ENCODE results near the gene FOXA3.

The FOXA3 gene

DNA sequence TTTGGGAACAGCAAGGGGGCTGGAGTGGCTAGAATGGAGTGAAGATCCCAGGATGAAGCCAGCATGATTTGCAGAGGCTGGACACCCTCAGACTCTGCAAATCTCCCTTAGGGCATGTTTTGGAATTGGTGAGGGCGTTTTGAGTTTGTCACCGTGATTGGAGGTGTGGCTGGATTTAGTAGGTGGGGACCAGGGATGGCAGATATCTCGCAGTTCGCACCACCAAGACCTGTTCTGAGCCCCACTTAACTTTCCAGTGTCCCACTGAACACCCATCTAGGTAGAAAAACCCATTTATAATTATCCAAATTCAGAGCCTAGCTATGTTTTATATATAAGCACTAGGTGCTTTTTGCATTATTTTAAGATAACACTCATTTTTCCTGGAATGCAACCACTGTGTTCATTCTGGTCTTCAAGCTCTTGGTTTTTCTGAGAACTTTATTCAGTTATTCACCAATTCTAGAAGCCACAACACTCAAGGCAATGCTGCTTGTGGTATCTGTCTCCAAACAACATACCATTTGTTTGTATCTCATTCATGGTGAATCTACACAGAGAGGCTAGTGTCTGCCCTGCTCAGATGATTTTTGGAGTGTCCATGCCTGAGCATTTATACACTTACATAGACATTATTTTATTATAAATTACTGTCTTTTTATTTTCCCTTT is 53.4 kb downstream of the FOXA3 start:
- Histone ChIP-seq H3K4me3 (ENCODE audit: insufficient read length, low read depth) (no peak overlapping the region), H3K4me1 (ENCODE audit: insufficient read depth, insufficient read length) (no peaks in the 10 kb centered on the region), H3K9ac (ENCODE audit: insufficient read length, low read depth) (no peak overlapping the region), H3K9me3 (ENCODE audit: insufficient read depth, low read length) (no peaks in the 10 kb centered on the region), H3K36me3 (ENCODE audit: insufficient read depth, insufficient read length, low read length) (no peaks in the 10 kb centered on the region), H3K27me3 (ENCODE audit: insufficient read depth, insufficient read length) (no peaks in the 10 kb centered on the region)
- DNase-seq (ENCODE audit: low read depth, low spot score), result no peak
- no peak for TF ChIP-seq YY1 (IDR thresholded peaks at IDR 0.05; ENCODE audit: insufficient read depth, insufficient read length)
- no peak for TF ChIP-seq SUZ12 (IDR thresholded peaks at IDR 0.05; ENCODE audit: extremely low read depth, insufficient read depth, insufficient read length)
- no peak for TF ChIP-seq ZNF274 (IDR thresholded peaks at IDR 0.05; ENCODE audit: low read depth, low read length)

DNA sequence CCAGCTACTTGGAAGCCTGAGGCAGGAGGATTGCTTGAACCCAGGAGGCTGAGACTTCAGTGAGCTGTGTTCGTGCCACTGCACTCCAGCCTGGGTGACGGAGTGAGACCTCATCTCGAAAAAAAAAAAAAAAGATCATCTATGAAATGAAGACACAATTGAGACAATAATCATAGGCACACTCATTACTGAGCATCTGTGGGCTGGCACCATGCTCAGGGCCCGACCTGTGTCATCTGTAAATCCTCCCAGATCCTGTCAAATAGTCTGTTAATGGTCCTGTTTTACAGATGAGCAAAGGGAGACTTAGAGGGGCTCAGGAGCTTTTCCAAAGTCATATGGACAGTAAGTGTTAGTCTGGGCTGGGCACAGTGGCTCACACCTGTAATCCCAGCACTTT is 54.6 kb downstream of the FOXA3 start:
- TF ChIP-seq SUZ12 (IDR thresholded peaks at IDR 0.05; ENCODE audit: extremely low read depth, insufficient read depth, insufficient read length) (no peak), ZNF274 (IDR thresholded peaks at IDR 0.05; ENCODE audit: low read depth, low read length) (no peak), YY1 (IDR thresholded peaks at IDR 0.05; ENCODE audit: insufficient read depth, insufficient read length) (no peak)
- DNase-seq (ENCODE audit: low read depth, low spot score), result no peak
- Histone ChIP-seq H3K9ac (ENCODE audit: insufficient read length, low read depth) (no peak overlapping the region), H3K27me3 (ENCODE audit: insufficient read depth, insufficient read length) (no peaks in the 10 kb centered on the region), H3K36me3 (ENCODE audit: insufficient read depth, insufficient read length, low read length) (no peaks in the 10 kb centered on the region), H3K9me3 (ENCODE audit: insufficient read depth, low read length) (no peaks in the 10 kb centered on the region), H3K4me3 (ENCODE audit: insufficient read length, low read depth) (no peak overlapping the region), H3K4me1 (ENCODE audit: insufficient read depth, insufficient read length) (no peaks in the 10 kb centered on the region)

DNA sequence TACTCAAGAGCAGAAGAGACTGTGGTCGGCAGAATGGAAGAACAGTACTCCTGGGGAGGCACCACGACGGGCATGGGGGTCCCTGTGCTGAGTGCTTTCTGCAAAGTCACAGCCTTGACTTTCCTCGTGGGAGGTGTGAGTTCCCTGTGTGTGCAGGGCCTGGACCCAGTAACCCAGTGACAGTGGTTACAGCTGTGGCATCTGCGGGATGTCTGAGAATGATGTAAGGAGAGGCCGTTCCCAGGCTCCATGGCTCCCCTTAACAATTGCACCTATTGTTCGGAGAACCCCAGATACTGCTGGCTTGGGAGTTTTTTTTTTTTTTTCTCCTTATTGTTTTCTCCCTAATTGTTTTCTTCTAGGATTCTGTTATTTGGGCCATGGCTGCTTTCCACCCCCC is 55.6 kb downstream of the FOXA3 start:
- no peaks in the 10 kb centered on the region for H3K27me3 ChIP-seq (ENCODE audit: insufficient read depth, insufficient read length)
- TF ChIP-seq YY1 (IDR thresholded peaks at IDR 0.05; ENCODE audit: insufficient read depth, insufficient read length), result no peak
- TF ChIP-seq SUZ12 (IDR thresholded peaks at IDR 0.05; ENCODE audit: extremely low read depth, insufficient read depth, insufficient read length), result no peak
- no peak for TF ChIP-seq ZNF274 (IDR thresholded peaks at IDR 0.05; ENCODE audit: low read depth, low read length)
- H3K4me1 ChIP-seq (ENCODE audit: insufficient read depth, insufficient read length), result no peaks in the 10 kb centered on the region
- no peak overlapping the region for H3K9ac ChIP-seq (ENCODE audit: insufficient read length, low read depth)
- no peak overlapping the region for H3K4me3 ChIP-seq (ENCODE audit: insufficient read length, low read depth)
- H3K9me3 ChIP-seq (ENCODE audit: insufficient read depth, low read length), result no peaks in the 10 kb centered on the region
- no peaks in the 10 kb centered on the region for H3K36me3 ChIP-seq (ENCODE audit: insufficient read depth, insufficient read length, low read length)
- no peak for DNase-seq (ENCODE audit: low read depth, low spot score)

DNA sequence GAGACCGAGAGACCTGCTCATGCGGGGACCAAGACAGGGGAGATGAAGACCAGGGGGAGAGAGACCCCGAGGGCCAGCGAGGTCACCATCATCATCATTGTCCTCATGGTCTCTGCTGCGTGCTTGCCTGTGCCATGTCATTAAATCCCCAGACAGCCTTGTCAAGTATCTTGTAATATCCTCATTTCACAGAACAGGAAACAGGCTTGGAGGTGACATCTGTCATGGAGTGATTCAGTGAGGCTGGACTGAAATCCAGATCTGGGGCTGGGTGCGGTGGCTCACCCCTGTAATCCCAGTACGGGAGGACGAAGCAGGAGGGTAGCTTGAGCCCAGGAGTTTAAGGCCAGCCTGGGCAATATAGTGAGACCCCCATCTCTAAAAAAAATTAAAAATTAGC is 56.3 kb downstream of the FOXA3 start:
- Histone ChIP-seq H3K9me3 (ENCODE audit: insufficient read depth, low read length) (no peaks in the 10 kb centered on the region), H3K4me3 (ENCODE audit: insufficient read length, low read depth) (no peak overlapping the region), H3K36me3 (ENCODE audit: insufficient read depth, insufficient read length, low read length) (no peaks in the 10 kb centered on the region), H3K27me3 (ENCODE audit: insufficient read depth, insufficient read length) (no peaks in the 10 kb centered on the region), H3K4me1 (ENCODE audit: insufficient read depth, insufficient read length) (no peaks in the 10 kb centered on the region), H3K9ac (ENCODE audit: insufficient read length, low read depth) (no peak overlapping the region)
- TF ChIP-seq ZNF274 (IDR thresholded peaks at IDR 0.05; ENCODE audit: low read depth, low read length) (no peak), YY1 (IDR thresholded peaks at IDR 0.05; ENCODE audit: insufficient read depth, insufficient read length) (no peak), SUZ12 (IDR thresholded peaks at IDR 0.05; ENCODE audit: extremely low read depth, insufficient read depth, insufficient read length) (no peak)
- DNase-seq (ENCODE audit: low read depth, low spot score), result no peak

DNA sequence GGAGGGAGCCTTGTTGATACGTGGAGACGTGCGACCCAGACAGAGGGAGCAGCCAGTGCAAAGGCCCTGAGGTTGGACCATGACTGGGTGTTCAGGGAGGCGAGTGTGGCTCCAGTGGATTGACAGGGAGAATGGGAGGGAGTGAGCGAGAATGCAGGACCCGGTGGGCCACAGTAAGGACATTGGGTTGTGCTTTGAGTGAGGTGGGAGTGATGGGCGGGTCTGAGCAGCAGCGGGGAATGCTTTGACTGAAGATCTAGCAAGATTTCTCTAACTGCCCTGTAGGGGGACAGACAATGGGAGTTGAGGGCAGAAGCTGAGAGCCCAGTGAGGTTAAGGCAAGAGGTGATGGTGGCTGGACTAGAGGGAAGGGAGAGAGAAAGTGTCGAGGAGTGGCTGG is 58.2 kb downstream of the FOXA3 start:
- Histone ChIP-seq H3K36me3 (ENCODE audit: insufficient read depth, insufficient read length, low read length) (no peaks in the 10 kb centered on the region), H3K27me3 (ENCODE audit: insufficient read depth, insufficient read length) (no peaks in the 10 kb centered on the region), H3K4me1 (ENCODE audit: insufficient read depth, insufficient read length) (no peaks in the 10 kb centered on the region), H3K9me3 (ENCODE audit: insufficient read depth, low read length) (no peaks in the 10 kb centered on the region), H3K4me3 (ENCODE audit: insufficient read length, low read depth) (no peak overlapping the region), H3K9ac (ENCODE audit: insufficient read length, low read depth) (no peak overlapping the region)
- TF ChIP-seq ZNF274 (IDR thresholded peaks at IDR 0.05; ENCODE audit: low read depth, low read length) (no peak), YY1 (IDR thresholded peaks at IDR 0.05; ENCODE audit: insufficient read depth, insufficient read length) (no peak), SUZ12 (IDR thresholded peaks at IDR 0.05; ENCODE audit: extremely low read depth, insufficient read depth, insufficient read length) (no peak)
- DNase-seq (ENCODE audit: low read depth, low spot score), result no peak

All from NT2/D1 (cell line).